ENCODE measurements around the gene GLRA3.
A peak's percentile ranks its signal among the peaks of the same experiment; 100 is the strongest.

GLRA3 gene

DNA sequence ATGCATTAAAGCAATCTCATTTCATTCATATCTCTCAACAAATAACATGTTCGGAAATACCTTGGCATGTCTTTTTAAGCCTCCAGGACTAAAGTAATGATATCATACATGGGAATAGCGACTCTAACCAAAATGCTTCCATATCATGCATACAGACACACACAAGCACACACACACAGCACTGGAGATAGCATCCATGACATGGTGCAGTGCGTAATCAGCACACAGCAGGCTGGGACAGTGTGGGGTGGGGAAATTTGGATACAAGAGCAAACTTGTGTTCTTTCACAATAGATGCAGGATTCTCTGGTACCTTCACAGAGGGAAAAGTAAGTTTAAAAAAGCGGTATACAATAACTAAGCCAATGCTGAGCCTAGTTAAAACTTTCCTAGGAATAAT, 174.4 kb downstream of the GLRA3 start:
- DNase-seq (ENCODE audit: low read depth) = no peak

DNA sequence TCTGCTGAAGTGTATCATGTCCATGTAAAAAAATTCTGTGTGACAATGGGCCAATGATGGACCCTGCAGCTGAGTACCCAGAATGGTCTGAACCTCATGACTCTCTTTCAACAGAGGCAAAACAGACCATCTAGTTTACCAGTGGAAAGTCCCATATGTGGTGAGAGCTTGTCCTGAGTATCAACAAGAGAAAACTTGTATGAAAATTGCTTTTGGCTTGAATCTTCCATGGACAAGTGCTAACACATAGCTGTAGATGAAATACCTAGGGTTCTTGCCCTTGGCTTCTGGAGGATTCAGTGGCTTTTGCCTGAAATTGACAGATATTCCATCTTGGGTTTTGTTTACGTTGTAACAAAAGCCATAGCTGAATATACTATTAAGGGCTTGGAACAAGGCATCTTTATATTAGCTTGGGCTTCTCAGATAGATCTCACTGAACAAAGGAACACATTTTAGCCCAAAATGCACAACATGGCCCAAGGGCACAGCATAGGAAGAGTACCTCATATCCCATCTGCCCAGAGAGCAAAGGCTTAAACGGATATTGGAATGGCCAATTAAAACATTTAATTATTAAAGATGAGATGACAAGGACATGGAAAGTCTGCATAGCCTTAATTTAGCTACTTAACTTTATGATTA, 178.2 kb downstream of the GLRA3 start:
- no peak for DNase-seq (ENCODE audit: low read depth)

DNA sequence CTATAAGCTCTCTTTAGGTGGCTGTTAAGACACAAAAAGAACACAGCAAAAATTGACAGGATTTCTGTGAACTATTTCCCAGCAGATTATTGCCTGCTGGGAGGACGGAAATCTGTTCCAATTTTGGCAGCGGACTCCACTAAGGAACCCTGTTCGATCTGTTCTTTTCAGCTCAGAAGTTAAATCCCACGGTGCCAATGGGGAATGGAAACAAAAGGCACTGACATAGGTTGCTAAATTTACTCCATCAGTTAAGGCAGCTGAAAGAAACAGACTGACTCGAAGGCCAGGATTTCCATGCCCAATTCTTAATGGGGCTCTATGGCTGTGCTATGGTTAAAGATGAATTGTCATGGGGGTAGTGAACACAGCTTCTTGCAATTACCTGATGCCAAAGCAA, 180.2 kb downstream of the GLRA3 start:
- DNase-seq (ENCODE audit: low read depth) = no peak

DNA sequence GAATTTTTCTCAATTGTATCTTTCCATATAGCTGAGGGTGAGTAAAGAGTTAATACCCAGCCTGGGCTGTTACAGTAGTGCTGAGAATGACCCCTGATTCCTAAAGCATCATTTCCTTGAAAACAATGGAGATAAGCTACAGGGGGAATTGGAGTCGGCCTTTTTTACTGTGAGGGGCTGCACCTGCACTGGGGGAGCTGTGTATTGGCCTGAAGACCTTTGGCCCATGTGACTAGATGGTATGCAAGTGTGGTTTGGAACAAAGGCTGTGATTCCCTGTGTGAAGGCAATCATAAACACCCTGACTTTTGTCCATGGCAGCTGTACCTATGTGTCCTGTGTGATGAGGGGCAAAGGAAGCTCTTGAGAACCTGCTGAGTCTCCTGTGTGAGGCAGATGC, 182.7 kb downstream of the GLRA3 start:
- no peak for DNase-seq (ENCODE audit: low read depth)

DNA sequence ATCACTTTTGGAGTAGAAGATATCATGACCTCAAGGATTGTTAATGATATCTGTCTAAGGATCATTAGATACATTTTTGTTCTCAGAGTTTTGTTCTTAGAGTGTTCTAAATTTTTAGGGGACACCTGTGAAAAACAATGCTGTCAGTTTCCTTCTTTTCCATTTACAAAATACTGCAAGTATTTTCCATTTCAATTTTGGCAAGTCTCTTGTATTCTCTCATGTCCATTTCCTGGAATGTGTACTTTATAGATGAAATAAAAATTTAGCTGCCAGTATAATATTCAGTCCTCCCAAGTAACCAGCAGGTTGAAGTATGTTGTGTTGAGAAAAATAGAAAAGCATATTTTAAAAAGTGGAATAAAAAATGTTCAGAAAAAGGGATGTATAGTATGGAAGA, 188.9 kb downstream of the GLRA3 start:
- DNase-seq (ENCODE audit: low read depth) = no peak

DNA sequence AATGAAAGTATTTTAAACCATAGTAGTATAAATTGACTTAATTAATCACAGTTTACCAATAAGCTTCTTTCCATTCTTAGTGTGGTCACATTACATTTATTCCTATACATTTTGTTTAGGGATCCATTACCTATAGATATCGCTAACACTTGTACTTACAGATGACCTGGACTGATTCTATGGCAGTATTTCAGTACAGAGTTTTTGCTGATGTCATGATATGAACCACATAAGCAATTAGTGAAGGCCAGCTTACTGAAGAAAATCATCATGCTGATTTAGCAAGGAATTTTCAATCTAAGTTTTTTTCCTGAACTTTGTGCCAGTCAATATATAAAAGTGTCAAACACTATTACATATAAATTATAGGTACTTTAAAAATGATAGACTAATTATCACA, 193.3 kb downstream of the GLRA3 start:
- no peak for DNase-seq (ENCODE audit: low read depth)

DNA sequence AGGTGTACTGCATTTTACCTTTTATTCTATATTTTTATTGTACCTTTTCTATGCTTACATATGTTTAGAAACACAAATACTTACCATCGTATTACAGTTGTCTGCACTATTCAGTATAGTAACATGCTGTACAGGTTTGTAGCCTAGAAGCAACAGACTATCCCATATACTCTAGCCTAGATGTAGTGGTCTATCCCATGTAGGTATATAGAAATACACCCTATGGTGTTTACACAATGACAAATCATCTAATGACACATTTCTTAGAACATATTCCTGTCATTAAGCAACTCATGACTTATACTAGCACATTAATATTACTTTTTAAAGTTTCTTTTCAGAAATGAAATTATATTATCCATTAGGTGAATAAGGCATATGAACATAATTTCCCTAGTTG, 195.6 kb downstream of the GLRA3 start:
- no peak for DNase-seq (ENCODE audit: low read depth)

DNA sequence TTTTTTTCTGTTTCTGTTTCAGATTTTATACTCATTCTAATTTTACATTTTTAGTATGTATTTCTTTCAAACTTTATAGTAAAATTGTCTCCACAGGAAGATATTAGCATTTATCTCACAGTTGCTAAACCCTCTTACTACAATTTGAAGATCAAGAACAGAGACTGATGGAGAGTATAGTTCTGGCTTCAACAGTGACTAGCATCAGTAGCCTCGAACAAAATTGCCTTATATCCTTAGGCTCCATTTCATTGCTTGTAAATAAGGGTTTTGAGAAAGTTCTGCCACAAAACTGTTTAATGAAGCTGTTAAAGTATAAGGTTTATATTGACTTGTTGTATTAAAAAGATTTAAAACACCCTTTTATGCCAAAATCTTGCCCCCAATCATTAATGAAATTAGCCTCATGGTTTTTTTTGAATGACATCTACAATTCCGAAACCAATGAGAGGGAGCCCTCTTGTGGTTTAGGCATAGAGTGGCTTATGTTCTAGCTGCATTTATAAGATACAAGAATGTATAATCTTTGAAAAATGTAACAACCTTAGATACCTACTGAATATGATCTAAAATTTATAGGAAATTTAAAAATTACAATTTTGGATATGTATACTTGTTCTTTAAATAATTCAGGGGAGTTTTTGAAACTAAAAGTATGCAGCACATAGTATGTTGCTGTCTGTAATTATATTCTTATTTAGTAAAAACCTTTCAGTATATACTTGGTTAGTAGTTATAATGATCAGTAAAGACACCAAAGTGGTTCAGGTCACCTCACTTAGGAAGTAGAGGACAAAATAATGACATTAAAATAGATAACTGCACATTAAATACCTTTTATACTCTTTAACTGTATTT, 196.9 kb downstream of the GLRA3 start:
- peak; percentile 52 for DNase-seq (ENCODE audit: low read depth)

DNA sequence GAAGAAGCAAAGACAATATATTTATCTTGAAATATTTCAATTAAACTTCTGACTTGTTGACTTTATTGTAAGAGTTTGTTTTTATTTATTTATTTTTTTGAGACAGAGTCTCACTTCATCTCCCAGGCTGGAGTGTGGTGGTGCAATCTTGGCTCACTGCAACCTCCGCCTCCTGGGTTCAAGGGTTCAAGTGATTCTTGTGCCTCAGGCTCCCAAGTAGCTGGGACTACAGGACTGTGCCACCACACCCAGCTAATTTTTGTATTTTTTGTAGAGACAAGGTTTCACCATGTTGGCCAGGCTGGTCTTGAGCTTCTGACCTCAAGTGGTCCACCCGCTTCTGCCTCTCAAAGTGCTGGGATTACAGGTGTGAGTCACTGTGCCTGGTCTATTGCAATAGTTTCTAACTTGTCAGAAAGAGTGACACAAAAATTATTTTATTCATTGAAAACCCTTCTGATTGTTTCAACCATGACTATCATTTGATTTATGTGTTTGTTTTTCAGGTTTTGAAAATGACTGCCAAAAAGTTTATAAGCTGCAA, 199.1 kb downstream of the GLRA3 start:
- DNase-seq (ENCODE audit: low read depth) = peak; percentile 11

DNA sequence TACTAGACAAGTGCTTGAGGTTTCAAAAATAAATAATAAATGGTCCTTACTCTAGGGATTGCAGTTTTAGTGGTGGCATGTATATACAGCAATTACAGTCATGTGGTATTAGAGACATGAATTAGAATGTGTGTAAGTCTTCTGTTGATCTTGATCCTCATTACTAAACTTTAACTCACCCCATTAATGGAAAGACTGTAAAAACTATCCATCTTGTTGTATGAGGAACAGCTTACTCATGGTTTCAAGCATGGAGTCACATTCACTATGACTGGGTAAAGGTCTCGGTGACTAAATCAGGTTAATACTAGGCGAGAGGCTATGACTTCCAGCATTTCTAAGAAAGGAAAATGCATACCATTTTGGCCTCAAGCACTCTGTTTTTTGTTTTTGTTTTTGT, 199.8 kb downstream of the GLRA3 start:
- DNase-seq (ENCODE audit: low read depth) = peak; percentile 6

DNA sequence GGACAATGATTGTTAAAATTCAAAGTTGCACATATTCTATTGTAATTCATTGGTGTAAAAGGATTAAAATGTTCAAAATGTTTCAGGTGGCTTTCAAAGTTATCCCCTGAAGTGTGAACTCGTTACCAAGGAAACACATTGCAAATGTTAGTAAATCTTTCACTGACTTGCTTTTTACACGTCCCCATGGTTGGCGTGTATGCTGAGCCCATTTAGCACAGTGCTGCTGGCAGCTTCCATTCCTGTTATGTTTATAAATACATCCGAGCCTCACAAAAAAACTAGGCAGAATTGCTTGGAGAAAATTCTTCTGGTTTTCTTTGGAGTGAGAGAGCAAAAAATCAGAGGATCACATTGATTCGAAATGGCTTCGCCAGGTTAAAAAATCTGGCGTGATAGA, 200.9 kb downstream of the GLRA3 start:
- DNase-seq (ENCODE audit: low read depth) = no peak

DNA sequence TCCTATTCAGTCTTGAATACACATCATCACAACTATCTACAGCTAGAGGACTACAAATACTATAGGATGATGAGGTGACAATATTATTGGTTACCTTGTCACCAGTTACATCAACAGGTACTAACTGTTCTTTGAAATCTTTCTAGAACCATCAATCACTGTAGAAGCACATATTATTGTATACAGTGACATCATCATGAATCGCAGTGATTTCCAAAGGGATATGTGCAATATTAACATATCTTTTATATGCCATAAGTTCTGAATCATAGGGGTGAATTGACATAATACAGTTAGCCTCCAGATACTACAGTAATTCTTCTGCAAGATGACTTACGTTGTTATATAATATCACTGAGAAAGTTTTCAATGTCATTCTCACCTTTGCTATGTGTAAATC, 201.6 kb downstream of the GLRA3 start:
- no peak for DNase-seq (ENCODE audit: low read depth)

DNA sequence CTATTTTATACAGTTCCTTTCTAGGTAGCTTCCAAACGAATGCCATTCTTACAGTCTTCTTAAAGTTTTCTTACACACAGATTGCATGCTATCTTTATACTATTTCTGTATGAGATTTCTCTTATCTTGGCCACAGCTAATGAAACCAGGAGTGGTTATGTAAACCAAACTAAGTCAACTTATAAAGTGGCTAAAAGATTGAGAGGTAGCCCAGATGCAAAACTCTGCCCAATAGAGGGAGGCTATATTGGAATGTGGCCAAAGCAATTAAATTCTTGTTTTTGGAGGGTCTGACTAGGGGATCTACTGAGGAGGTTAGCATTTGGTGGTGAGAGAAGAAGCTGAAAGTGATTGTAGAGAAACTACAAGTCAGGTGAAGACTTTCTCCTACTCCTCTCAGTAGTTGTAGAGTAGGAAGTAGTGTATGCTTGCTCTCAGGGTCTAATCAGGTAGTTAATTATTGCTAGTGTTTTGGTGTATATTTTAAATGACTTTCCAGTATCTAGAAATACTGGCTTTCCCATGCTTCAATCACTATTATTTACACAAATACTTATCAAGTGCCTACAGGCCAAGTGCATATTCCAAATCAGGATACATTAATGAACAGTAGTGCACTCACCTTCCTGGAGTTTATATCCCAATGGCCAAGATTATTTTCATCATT, 202.6 kb downstream of the GLRA3 start:
- no peak for DNase-seq (ENCODE audit: low read depth)

DNA sequence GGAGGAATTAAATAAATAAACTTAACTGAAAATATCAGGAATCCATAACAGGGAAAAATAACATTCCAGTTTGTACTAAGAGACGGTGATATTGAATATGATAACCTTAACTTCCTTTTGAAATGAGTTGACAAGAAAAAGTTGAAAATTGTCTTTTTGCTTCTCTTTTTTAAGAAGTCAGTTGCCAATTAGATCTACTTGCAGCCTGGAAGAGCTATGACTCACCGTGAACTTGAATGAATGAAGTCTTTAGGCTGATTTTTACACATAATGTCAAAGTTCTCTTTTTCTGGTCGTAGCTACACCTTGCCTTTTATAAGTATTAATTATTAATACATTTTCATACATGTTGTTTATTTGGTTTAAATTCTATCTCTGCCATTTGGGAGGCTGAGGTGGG, 212.4 kb downstream of the GLRA3 start:
- no peak for DNase-seq (ENCODE audit: low read depth)

DNA sequence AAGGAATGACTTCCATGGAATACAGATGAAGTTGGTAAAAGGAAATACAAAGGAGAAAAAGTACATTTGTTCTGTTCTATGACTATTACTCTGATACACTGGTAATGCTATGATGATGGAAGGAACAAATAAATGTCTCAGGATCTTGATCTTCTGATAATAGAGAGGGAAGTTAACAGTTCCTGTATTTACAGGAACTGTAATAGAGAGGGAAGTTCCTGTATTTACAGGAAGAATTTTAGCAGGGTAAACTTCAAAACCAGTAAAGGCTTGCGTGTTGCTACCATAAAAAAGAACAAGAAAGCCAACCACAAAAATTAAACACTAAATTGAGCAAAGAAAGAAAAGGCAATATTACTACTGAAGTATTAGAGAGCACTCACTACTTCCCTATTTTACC, 215.1 kb downstream of the GLRA3 start:
- DNase-seq (ENCODE audit: low read depth) = no peak

DNA sequence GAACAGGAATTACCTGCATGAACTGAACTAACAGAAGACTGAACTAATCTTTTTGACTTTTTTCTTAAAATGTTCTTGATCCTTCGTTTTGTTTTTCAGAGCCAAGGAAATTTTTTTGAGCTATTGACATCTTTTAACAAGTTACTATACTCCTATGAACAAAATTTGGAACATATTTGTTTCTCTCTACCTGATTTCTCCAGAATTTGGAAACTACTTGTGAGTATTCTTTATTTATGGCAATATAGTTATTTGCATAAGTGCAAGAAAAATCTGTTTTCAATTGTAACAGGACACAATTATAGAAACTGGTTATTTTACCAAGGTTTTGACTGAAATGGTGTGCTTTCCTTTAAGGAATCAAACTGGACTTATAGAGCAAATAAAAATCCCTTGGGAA, 217.3 kb downstream of the GLRA3 start:
- DNase-seq (ENCODE audit: low read depth) = no peak

DNA sequence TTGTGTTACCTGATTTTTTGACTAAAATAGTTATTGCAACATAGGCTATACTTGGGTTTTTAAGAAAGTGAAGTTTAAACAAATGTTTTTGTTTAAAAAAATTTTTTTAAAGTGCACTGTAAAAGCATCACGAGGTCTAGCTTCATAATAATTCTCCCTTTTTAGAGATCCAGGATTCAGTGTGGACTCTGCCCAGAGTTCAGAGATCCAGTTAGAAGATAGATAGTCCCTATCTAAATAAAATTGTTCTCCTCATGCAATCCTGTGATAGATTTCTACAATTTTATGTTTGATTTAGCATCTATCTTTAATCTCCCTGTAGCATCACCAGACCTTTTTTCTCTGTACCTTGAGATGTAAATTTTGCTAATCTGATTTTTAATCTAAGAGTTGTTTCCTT, 221.3 kb downstream of the GLRA3 start:
- DNase-seq (ENCODE audit: low read depth) = no peak

DNA sequence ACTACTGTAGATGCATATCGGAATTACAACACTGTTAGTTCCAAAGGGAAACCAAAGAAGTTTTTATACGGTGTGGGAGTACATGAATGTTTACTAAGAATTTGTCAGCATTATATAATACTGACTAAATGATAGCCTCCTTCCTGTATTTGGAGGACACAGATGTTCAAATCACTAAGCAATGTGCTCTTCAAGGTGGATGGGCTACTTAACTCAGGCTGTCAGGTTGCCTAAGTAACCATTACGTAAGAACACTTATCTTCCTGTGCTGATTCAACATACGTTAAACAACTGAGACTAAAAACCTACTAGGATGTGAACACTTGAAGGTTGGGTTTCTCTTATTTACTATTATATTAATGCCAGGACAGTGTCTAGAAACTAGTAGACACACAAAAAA, 224.8 kb downstream of the GLRA3 start:
- DNase-seq (ENCODE audit: low read depth) = peak; percentile 91

DNA sequence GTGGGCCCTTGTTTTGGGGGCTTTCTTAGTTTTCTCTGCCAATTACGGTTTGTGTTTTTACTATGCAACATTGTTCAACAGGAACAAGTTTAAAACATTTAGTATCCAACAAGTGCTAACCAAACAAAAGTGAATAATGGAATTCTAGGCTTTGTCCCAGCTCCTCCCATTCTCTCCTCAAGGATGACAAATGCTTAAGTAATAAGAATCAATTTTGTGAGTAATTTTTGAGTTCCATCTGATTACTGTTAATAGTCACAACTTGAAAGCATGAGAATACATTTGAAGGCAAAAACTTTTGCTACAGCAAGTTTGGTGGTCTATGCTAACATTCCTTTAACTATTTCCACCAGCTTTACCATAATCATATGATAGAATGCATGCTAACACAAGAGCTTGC, 228.7 kb downstream of the GLRA3 start:
- DNase-seq (ENCODE audit: low read depth) = no peak

DNA sequence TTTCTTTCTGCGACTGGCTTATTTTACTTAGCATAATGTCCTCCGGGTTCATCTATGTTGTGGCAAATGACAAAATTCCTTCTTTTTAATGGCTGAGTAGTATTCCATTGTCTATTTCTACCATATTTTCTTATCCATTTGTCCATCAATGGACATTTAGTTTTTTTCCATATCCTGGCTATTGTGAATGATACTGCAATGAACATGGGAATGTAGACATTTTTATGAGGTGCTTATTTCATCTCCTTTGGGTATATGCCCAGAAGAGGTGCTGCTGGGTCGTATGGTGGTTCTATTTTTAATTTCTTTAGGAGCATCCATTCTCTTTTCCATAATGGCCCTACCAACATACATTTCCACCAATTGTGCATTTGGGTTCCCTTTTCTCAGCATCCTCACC, 230.2 kb downstream of the GLRA3 start:
- no peak for DNase-seq (ENCODE audit: low read depth)

DNA sequence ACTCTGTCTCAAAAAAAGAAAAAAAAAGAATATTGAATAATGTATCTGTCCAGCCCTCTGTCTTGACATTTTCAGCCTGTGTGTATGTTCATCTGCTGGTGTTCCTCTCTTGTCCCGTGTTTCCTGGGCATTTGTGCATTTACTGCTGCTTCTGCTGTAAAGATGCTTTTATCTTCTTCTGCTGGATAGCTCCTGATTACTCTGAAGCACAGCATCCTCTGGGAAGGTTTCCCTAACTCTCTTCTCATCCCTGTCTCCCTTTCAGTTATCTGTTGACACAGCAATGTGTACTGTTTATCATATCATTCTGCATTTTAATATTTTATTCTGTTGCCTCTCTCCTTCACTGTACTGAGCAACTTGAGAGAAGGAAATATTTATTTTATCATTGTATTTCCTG, 232.5 kb downstream of the GLRA3 start:
- no peak for DNase-seq (ENCODE audit: low read depth)

DNA sequence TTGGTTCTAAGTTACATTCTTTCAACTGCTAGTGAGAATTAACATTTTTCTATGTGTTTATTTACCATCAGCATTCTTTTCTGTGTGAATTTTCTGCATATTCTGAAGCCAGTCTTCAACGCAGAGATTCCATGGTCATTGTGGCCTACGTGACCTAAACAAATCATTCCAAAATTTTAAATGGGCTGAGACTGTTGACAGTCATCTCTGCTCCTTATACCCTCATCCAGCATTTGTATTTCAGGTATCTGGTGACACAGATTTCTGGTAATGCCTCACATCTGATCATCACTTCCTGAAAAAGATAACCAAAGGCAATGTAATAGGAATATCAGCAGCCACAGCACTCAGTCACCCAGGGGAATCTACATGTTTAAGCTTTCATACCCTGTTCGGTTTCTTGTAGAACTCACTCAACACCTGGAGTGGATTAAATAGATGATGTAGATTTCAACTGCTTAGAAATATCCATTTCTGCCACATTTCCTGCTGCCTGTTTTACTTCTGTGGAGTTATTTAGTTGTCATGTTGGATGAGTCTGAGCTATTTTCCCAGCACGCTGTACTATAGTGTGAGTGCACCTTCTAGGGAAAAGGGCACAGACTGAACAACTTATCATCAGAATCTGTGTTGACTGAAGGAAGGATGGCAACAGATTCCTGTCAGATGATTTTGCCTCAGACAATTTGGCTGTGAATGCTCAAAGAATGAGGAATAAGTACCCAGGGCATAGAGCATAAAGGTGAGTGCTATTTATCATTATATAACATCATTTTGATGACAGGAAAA, 233.7 kb downstream of the GLRA3 start:
- DNase-seq (ENCODE audit: low read depth) = no peak

All from amniotic epithelial cell (primary cell).